Osteocyte (in vitro differentiated cells): ENCODE measurements around the gene STUM. TPM values are rescaled to one million over a fixed set of nuclear protein-coding genes. Genes with fewer than 3 reads are reported as not detected.

Experiments
- DNase-seq: peaks from one replicate; pipeline ENCODE4 v3.0.0; 2021; ENCODE audit warnings: mixed read lengths; ENCODE audit not compliant: unreplicated experiment; ENCODE audit errors: extremely low spot score
- H3K27ac Mint-ChIP-seq: one replicate; pipeline ENCODE4 v1.8.0; 2021; ENCODE audit warnings: mild to moderate bottlenecking, mixed read lengths; ENCODE audit not compliant: unreplicated experiment
- H3K27me3 Mint-ChIP-seq: one replicate; pipeline ENCODE4 v1.8.0; 2021; ENCODE audit warnings: mixed read lengths; ENCODE audit not compliant: unreplicated experiment
- H3K36me3 Mint-ChIP-seq: one replicate; pipeline ENCODE4 v1.8.0; 2021; ENCODE audit warnings: mixed read lengths; ENCODE audit not compliant: unreplicated experiment
- H3K4me1 Mint-ChIP-seq: one replicate; pipeline ENCODE4 v1.8.0; 2021; ENCODE audit warnings: mixed read lengths; ENCODE audit not compliant: unreplicated experiment
- H3K4me3 Mint-ChIP-seq: one replicate; pipeline ENCODE4 v1.8.0; 2021; ENCODE audit warnings: mild to moderate bottlenecking, moderate library complexity, mixed read lengths; ENCODE audit not compliant: unreplicated experiment
- H3K9me3 Mint-ChIP-seq: one replicate; pipeline ENCODE4 v1.8.0; 2021; ENCODE audit warnings: mixed read lengths; ENCODE audit not compliant: unreplicated experiment
- total RNA-seq: library from RNA; stranded (reverse); gene quantifications from 2 replicates; pipeline ENCODE4 v1.2.1, GENCODE V29; 2021
- TF ChIP-seq, protein P1 (sequence below): fragments of 200-600 bp; sonication (generic); IDR thresholded peaks from 2 replicates; pipeline ENCODE4 v1.5.0; 2021; ENCODE audit warnings: antibody characterized with exemption, mild to moderate bottlenecking, moderate library complexity

The STUM gene
- total RNA-seq, 1 donor from 2014 or later, result 0.35 TPM

DNA sequence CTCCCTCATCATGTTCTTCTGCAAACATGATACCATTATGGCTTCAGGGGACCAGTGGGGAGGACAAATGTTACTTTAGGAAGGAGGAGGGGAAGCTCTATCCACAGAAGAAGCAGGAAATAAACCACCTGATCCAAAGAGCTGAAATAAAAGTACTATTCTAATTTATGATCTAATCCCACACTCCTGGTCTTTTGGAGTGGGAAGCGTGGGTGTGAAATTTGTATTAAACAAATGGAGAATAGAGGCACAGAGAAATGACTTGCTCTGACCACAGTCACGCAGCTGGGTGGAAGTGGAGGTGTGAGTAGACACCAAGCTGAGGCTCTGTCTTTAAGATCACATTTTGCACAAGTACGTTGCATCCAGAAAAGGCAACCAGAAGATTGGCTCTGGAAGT, 14.5 kb upstream of the STUM start:
- Mint-ChIP-seq H3K9me3 (no peaks in the 10 kb centered on the region), H3K27me3 (peaks cover 45% of the 10 kb centered on the region), H3K4me3 (no peak overlapping the region), H3K27ac (no peak overlapping the region), H3K4me1 (no peaks in the 10 kb centered on the region), H3K36me3 (no peaks in the 10 kb centered on the region)
- no peak for DNase-seq
- TF ChIP-seq, protein P1, sequence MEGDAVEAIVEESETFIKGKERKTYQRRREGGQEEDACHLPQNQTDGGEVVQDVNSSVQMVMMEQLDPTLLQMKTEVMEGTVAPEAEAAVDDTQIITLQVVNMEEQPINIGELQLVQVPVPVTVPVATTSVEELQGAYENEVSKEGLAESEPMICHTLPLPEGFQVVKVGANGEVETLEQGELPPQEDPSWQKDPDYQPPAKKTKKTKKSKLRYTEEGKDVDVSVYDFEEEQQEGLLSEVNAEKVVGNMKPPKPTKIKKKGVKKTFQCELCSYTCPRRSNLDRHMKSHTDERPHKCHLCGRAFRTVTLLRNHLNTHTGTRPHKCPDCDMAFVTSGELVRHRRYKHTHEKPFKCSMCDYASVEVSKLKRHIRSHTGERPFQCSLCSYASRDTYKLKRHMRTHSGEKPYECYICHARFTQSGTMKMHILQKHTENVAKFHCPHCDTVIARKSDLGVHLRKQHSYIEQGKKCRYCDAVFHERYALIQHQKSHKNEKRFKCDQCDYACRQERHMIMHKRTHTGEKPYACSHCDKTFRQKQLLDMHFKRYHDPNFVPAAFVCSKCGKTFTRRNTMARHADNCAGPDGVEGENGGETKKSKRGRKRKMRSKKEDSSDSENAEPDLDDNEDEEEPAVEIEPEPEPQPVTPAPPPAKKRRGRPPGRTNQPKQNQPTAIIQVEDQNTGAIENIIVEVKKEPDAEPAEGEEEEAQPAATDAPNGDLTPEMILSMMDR, result no peak

DNA sequence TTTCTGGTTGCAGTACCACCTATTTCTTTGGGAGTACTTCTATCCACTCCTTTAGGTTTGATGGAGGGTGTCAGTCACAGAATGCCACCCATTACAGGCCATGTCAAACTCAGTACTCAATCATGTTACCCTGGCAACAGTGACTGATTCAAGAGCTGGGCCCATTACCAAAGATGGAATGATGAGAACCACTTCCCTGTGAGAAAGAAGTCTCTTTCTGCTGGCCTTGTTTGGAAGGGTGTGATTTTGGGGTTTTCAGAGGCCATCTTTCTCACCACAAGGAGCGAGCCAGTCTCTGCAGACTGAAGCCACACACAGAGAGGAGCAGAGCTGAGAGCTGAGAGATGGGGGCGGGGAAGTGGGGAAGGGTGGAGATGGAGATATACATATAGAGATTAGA, 13.9 kb upstream of the STUM start:
- no peak for DNase-seq
- Mint-ChIP-seq H3K4me1 (no peaks in the 10 kb centered on the region), H3K36me3 (no peaks in the 10 kb centered on the region), H3K27me3 (peaks cover 47% of the 10 kb centered on the region), H3K27ac (no peak overlapping the region), H3K9me3 (no peaks in the 10 kb centered on the region), H3K4me3 (no peak overlapping the region)
- TF ChIP-seq, protein P1, result no peak

DNA sequence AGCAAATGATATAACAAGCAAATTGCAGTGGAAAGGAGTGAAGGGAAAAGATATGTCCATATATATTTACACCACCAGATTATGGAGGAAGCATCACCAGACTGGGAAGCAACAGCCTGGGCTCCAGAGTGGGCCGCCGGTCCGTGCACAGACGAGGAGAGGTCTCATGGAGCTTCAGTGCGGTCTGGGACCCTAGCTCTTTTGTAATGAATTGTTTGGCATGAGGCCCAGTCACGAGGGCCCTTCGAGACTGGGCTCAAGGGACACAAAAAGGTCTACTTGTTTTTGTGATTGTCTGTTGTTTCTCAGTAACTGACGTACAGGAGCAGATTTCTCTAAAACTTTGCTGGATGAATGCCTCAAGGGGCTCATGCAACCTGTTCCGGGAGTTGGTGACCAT, 12.9 kb upstream of the STUM start:
- H3K36me3 Mint-ChIP-seq, result no peaks in the 10 kb centered on the region
- H3K27ac Mint-ChIP-seq, result no peak overlapping the region
- H3K4me1 Mint-ChIP-seq, result no peaks in the 10 kb centered on the region
- H3K9me3 Mint-ChIP-seq, result no peaks in the 10 kb centered on the region
- no peak for DNase-seq
- no peak overlapping the region for H3K4me3 Mint-ChIP-seq
- H3K27me3 Mint-ChIP-seq, result peaks cover 37% of the 10 kb centered on the region
- TF ChIP-seq, protein P1, result no peak

DNA sequence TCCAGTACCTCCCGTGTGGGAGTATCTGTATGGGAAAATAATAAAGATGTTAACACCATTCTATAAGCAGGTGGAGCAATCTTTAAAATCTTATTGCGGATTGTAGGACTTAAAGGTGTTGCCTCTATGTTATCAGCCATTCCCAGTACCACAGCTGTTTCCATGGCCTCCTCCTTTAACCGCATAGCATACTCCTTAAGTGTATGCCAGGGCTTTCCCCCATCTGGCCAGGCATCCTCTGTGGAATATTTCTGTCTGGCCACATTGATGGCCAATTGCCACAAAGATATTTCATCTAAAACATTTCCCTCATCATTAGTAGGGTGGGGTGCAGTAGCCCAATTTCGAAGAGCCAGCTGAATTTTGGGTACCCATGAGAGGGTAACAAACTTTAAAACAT, 7.3 kb upstream of the STUM start:
- Mint-ChIP-seq H3K27me3 (peaks cover 30% of the 10 kb centered on the region), H3K4me3 (no peak overlapping the region), H3K36me3 (no peaks in the 10 kb centered on the region), H3K9me3 (no peaks in the 10 kb centered on the region), H3K27ac (no peak overlapping the region), H3K4me1 (no peaks in the 10 kb centered on the region)
- no peak for DNase-seq
- TF ChIP-seq, protein P1, result no peak

DNA sequence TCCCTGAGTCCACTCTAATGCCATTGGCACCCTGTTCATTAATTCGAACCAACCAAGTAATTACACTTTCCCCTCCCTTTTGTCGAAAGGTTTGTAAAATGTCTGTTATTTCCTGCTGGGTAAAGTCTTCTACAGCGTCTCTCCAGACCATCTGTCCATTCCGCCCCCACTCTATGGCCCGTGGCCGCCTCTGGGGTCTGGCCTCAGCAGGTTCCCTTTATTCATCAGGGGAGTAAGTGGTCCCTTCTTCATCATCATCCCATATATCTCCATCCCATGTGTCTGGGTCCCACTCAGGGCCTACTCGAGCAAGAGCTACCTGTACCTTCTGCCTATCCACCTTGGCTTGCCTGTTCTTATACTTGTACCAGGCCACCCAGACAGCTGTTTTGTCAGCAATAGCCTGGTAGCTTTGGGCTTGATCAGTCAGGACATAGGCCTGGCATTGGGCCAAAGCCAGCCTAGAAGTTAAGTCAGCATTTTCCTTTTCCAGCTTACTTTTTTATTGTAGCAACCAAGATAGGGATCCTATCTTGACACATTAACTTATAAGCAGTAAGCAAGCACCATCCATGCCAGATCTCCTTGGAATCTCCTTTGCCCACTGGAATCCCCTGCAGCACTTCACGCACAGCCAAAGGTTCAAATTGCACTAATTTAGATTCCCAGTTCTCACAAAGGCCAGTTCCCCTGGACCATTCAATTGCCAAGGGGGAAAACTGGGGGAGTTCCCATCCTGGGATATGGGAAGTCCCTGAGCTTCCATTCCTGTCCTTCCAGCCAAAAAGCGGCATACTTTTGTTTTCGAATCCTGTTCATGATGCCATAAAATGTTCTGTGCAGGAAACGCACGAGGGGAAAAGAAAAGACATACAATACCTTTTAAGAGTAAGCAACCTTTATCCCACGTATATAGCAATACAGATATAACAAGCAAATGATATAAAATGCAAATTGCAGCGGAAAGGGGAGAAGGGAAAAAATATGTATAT, 6.6 kb upstream of the STUM start:
- Mint-ChIP-seq H3K4me1 (no peaks in the 10 kb centered on the region), H3K27me3 (peaks cover 35% of the 10 kb centered on the region), H3K9me3 (no peaks in the 10 kb centered on the region), H3K4me3 (no peak overlapping the region), H3K36me3 (no peaks in the 10 kb centered on the region), H3K27ac (no peak overlapping the region)
- DNase-seq, result no peak
- TF ChIP-seq, protein P1, result no peak
